Esophagus squamous epithelium (tissue), 4 donors: ENCODE results near the gene TBC1D23.
"Not testable (repeated sequence)": the region's sequence is repeated elsewhere in the genome, so short reads cannot be mapped to it uniquely, and the experiment has no call there.

Source experiments
- CTCF ChIP-seq, 6 experiments: fragments of 450-650 bp in 4 of 6; fragments of 200-600 bp in 2 of 6; sonication (generic) in 2 of 6; IDR thresholded peaks; one replicate each; pipeline ENCODE4 v1.5.1; 2016 to 2019; ENCODE audit warnings: antibody characterized with exemption in 6 of 6, mild to moderate bottlenecking in 4 of 6, moderate library complexity in 4 of 6
- POLR2A ChIP-seq, 4 donors: fragments of 450-650 bp; IDR thresholded peaks; one replicate each; pipeline ENCODE4 v1.6.1; 2017; ENCODE audit warnings: antibody characterized with exemption in 4 of 4, mild to moderate bottlenecking in 4 of 4, moderate library complexity in 3 of 4

DNA sequence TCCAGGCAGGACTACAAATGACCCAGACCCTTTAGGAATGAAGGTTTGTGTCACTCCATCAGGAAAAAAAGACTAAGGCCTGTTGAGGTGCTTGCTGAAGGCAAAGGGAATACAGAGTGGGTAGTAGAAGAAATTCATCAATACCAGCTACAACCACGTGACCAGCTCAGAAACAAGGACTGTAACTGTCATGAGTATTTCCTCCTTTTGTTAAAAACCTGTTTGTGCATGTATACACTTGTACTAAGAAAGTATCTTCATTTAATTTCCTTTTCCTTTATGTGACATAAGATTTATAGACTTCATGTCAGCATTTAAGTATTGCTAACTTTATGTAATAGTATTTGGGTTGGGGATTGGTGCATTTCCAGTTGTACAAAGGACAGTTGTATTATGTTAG lies 18.3 kb upstream of the TBC1D23 start:
- TF ChIP-seq CTCF, POLR2A (IDR thresholded peaks at IDR 0.05): not testable (repeated sequence)
